ENCODE data around the gene ADRA1B.

ADRA1B gene

DNA sequence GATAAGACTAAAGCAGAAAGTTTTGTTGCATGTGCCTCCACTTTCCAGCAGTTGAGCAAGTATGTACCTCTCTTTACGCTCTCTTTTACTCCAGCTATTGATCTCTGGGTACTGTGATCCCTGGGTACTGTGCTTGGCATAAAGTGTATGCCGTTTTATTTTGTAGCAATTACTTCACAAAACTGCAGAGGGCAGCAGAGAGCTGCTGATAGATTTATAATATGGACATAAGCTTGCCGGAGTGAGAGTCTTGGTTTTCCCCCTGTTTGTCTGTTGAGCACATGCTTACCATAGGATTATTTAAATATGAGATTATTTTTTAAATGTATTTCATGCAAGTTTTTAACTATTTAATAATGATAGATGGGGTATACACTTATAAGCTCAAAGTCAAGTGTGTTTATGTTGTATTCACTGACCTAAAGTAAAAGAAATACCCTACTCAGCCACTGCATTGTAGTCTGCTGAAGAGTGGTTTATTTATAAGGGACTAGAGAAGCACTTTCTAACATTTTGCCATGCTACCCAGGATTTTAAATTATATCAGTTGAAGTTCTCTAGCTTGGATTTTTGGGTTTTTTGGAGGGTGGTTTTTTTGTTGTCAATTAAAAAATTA is 105.7 kb downstream of the ADRA1B start:
- peak; percentile 30 to 59 for DNase-seq

Measured in stimulated activated CD4-positive, alpha-beta T cell treated with anti-CD3 and anti-CD28 coated beads, Interleukin-2, amount 100 ng/mL, for 24 hours (primary cell).